ENCODE data around the gene FIGN. TPM values are rescaled to one million over a fixed set of nuclear protein-coding genes. Genes with fewer than 3 reads are reported as not detected.

The FIGN gene
- total RNA-seq, 1 donor from 2014 or later: 12.1 TPM

DNA sequence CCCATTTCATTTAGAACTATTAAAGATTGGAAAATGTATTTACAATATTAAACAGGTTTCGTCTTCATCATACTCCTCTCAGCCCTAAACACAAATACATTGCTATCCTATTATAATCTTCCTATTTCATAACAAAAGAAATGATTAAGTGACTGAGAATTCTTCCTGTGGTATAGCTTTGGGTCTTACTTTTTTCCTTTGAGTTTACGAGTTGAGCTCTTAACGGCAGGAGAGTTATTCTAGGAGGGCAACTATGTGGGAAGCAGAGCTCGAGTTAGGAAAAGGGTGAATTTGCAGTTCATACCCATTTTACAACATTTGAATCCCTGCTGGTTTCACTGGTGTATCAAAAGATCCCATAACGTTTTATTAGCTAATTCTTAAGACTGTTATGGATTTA lies 105.0 kb downstream of the FIGN start:
- TF ChIP-seq CTCF (IDR thresholded peaks at IDR 0.05): no peak
- Mint-ChIP-seq H3K27me3 (ENCODE audit: low read depth) (no peaks in the 10 kb centered on the region), H3K9me3 (ENCODE audit: low read depth) (no peaks in the 10 kb centered on the region), H3K27ac (ENCODE audit: unreplicated experiment) (no peak overlapping the region), H3K36me3 (ENCODE audit: low read depth) (no peaks in the 10 kb centered on the region), H3K4me1 (ENCODE audit: low read depth) (peaks cover 9% of the 10 kb centered on the region), H3K4me3 (ENCODE audit: unreplicated experiment) (no peak overlapping the region)
- no peak for DNase-seq (ENCODE audit: low spot score)

- no peaks in the 10 kb centered on the region for H3K36me3 Mint-ChIP-seq (ENCODE audit: low read depth)
- no peak for DNase-seq (ENCODE audit: low spot score)
- H3K9me3 Mint-ChIP-seq (ENCODE audit: low read depth): no peaks in the 10 kb centered on the region
- no peaks in the 10 kb centered on the region for H3K27me3 Mint-ChIP-seq (ENCODE audit: low read depth)
- H3K27ac Mint-ChIP-seq (ENCODE audit: unreplicated experiment): no peak overlapping the region
- H3K4me3 Mint-ChIP-seq (ENCODE audit: unreplicated experiment): no peak overlapping the region
- no peak for TF ChIP-seq CTCF (IDR thresholded peaks at IDR 0.05)
- peaks cover 21% of the 10 kb centered on the region for H3K4me1 Mint-ChIP-seq (ENCODE audit: low read depth)
Observed at GRCh38 chr2:163626639-163627109, 109.1 kb downstream of the FIGN start.

DNA sequence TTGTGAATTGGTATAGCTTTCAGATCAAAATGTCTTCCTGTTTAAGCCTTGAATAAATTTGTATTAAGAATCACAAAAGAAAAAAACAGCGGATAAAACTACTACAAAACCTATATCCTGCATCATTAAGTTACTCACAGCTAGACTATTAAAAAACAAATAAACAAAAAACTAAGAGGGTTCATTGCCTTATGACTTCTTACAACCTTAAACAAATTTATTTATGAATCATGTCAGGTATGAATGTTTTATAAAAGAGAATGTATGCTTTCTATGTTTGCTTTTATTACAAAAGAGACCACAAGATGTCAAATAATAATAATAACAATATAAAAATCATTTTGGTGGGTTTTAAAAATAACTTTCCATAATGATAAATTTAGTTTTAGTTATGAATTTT lies 109.6 kb downstream of the FIGN start:
- no peak for TF ChIP-seq CTCF (IDR thresholded peaks at IDR 0.05)
- Mint-ChIP-seq H3K4me3 (ENCODE audit: unreplicated experiment) (no peak overlapping the region), H3K27ac (ENCODE audit: unreplicated experiment) (no peak overlapping the region), H3K4me1 (ENCODE audit: low read depth) (peaks cover 21% of the 10 kb centered on the region), H3K36me3 (ENCODE audit: low read depth) (no peaks in the 10 kb centered on the region), H3K27me3 (ENCODE audit: low read depth) (no peaks in the 10 kb centered on the region), H3K9me3 (ENCODE audit: low read depth) (no peaks in the 10 kb centered on the region)
- DNase-seq (ENCODE audit: low spot score): no peak

DNA sequence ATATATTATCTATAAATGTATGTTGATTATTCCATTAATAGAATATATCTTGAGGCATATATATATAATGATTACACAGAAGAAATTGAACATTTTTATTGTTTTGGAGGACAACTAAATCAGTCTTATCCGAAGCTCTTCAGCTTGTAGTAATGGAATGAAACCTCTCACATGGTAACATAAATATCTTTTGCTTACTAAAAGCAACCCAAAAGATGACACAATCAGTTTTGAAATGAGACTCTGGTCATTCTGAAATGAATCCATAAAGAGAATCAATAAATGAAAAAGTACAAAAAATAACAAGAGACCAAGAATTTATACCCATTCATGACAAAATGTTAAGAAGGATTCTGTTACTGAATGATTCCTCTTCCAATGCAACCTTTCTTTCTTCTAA lies 110.2 kb downstream of the FIGN start:
- Mint-ChIP-seq H3K27me3 (ENCODE audit: low read depth) (no peaks in the 10 kb centered on the region), H3K9me3 (ENCODE audit: low read depth) (no peaks in the 10 kb centered on the region), H3K36me3 (ENCODE audit: low read depth) (no peaks in the 10 kb centered on the region), H3K4me3 (ENCODE audit: unreplicated experiment) (no peak overlapping the region), H3K27ac (ENCODE audit: unreplicated experiment) (no peak overlapping the region), H3K4me1 (ENCODE audit: low read depth) (peaks cover 17% of the 10 kb centered on the region)
- no peak for TF ChIP-seq CTCF (IDR thresholded peaks at IDR 0.05)
- no peak for DNase-seq (ENCODE audit: low spot score)

DNA sequence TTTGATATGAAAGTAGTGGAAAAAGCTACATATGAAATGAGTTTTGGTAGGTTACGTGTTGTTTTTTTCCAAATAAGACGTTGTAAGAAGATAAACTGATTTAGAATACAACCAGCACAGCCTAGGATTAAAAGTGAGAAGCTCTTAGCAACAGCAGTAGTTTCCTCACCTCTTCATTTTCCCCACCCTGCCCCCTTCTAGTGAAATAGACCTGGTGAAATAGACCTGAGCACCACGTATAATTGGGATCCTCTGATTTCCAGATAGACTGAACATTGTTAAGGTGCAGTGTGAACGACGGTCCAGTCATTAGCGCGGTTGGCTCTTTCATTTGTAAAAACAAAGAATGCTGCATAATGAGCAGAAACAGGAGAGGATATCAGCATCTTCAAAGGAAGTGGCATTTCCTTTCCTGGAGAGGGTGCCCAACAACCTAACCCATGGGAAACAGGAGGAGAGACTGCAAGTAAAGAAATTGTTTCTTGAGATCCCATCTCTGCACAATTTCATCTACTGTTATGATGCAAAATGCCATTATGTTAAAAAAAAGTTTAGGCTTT lies 114.3 kb downstream of the FIGN start:
- no peak for DNase-seq (ENCODE audit: low spot score)
- TF ChIP-seq CTCF (IDR thresholded peaks at IDR 0.05): no peak
- Mint-ChIP-seq H3K27ac (ENCODE audit: unreplicated experiment) (no peak overlapping the region), H3K27me3 (ENCODE audit: low read depth) (no peaks in the 10 kb centered on the region), H3K4me1 (ENCODE audit: low read depth) (peaks cover 35% of the 10 kb centered on the region), H3K9me3 (ENCODE audit: low read depth) (no peaks in the 10 kb centered on the region), H3K36me3 (ENCODE audit: low read depth) (no peaks in the 10 kb centered on the region), H3K4me3 (ENCODE audit: unreplicated experiment) (no peak overlapping the region)
